ENCODE measurements around the gene METTL23. TPM values are rescaled to one million over a fixed set of nuclear protein-coding genes. Genes with fewer than 3 reads are reported as not detected.

The METTL23 gene
- total RNA-seq, 2 experiments from 2014 or later: 35.4 to 37.8 TPM

DNA sequence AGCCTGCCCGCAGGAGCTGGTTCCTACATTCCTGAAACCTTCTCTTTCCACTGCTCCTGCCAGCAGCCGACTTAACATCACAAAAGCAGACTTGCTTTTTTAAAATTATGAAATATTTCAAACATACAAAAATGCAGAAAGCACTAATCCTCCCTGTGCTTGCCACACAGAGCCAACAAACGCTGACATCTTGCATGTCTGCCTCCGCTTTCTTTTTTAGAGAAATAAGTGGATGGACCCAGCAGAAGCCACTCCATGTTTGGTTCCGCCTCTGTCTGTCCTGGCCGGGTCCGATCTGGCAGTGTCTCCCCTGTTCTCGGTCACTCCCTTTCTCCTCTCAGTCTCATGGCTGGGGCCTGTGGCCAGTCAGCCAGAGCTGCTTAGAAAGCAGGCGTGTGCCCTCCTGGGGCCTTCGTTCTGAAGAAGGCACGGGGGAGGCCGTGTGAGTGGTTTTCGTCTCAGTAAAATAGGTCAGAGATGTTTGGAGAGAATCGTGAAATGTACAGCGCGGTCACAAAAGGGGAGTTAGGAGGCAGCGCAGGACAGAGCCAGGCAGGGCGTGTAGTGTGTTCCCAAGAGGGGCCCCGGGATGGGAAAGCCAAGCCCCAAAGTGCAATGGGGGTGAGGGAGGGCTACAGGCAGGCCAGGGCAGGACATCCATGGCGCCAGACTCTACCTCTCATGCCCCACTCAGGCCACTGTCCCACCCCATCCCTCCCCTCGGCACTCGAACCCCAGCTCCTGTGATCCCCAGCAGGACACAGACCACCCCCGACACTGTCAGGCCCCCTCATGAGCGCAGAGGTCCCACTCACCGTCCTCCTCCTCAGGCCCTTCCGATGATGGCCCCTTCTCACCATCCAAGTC lies 39.1 kb upstream of the METTL23 start:
- intact Hi-C loops (cut with DNase I, micrococcal nuclease): no loop called here
- no peak overlapping the region for H3K27ac Mint-ChIP-seq
- H3K4me3 ChIP-seq (ENCODE audit: low read length): no peak overlapping the region
- H3K9me3 ChIP-seq (ENCODE audit: control insufficient read depth in 1 of 2, insufficient read depth in 1 of 2, low read length in 2 of 2): no peaks in the 10 kb centered on the region
- H3K4me1 ChIP-seq (ENCODE audit: insufficient read depth, low read length): peaks cover 8% of the 10 kb centered on the region
- ATAC-seq (ENCODE audit: poor library complexity) (no peak), DNase-seq (no peak)
- no peaks in the 10 kb centered on the region for H3K4me1 Mint-ChIP-seq (ENCODE audit: low read depth)
- TF ChIP-seq, protein P1, sequence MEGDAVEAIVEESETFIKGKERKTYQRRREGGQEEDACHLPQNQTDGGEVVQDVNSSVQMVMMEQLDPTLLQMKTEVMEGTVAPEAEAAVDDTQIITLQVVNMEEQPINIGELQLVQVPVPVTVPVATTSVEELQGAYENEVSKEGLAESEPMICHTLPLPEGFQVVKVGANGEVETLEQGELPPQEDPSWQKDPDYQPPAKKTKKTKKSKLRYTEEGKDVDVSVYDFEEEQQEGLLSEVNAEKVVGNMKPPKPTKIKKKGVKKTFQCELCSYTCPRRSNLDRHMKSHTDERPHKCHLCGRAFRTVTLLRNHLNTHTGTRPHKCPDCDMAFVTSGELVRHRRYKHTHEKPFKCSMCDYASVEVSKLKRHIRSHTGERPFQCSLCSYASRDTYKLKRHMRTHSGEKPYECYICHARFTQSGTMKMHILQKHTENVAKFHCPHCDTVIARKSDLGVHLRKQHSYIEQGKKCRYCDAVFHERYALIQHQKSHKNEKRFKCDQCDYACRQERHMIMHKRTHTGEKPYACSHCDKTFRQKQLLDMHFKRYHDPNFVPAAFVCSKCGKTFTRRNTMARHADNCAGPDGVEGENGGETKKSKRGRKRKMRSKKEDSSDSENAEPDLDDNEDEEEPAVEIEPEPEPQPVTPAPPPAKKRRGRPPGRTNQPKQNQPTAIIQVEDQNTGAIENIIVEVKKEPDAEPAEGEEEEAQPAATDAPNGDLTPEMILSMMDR (IDR thresholded peaks at IDR 0.05): no peak
- no peak overlapping the region for H3K4me3 Mint-ChIP-seq
- no peaks in the 10 kb centered on the region for H3K27me3 ChIP-seq (ENCODE audit: control insufficient read depth in 1 of 2, insufficient read depth in 2 of 2, low read length in 2 of 2)
- H3K27me3 Mint-ChIP-seq: no peaks in the 10 kb centered on the region
- ChIA-PET CTCF (no interaction called here), POLR2A (no interaction called here)
- no peaks in the 10 kb centered on the region for H3K9me3 Mint-ChIP-seq
- H3K36me3 ChIP-seq (ENCODE audit: insufficient read depth, low read length): no peaks in the 10 kb centered on the region
- no peak overlapping the region for H3K27ac ChIP-seq (ENCODE audit: low read depth in 1 of 2, low read length in 2 of 2)
- H3K36me3 Mint-ChIP-seq (ENCODE audit: low read depth): no peaks in the 10 kb centered on the region

DNA sequence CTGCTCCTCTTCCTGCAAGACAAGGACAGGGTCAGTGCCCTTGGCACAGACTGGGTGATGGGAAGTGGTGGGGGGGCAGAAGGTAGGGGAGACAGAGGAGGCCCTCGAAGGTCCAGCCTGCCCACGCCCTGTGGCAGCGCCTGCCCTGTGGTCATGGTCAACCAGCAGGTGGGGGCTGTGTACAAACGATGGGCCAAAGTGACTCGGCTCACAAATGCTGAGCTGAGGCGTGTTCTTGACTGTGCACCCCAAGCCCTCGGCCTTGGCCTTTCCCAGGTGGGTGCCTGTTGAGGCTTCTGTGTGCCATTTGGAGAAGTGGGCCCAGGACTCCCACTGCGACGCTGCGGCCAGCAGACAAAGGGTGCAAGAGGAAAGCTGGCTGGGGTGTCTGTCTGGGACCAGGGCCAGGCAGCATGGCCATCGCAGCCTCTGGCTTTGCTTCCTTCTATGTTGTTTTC lies 38.4 kb upstream of the METTL23 start:
- TF ChIP-seq, protein P1 (IDR thresholded peaks at IDR 0.05): no peak
- DNase-seq: no peak
- ChIA-PET CTCF (no interaction called here), POLR2A (interaction anchor here (0.8 kb wide), 1 partner anchor 17 kb away, joined by 3 read pairs; no protein-coding TSS in a partner anchor)
- Histone ChIP-seq H3K9me3 (ENCODE audit: control insufficient read depth in 1 of 2, insufficient read depth in 1 of 2, low read length in 2 of 2) (no peaks in the 10 kb centered on the region), H3K27ac (ENCODE audit: low read depth in 1 of 2, low read length in 2 of 2) (no peak overlapping the region), H3K36me3 (ENCODE audit: insufficient read depth, low read length) (no peaks in the 10 kb centered on the region), H3K4me1 (ENCODE audit: insufficient read depth, low read length) (peaks cover 1% of the 10 kb centered on the region), H3K4me3 (ENCODE audit: low read length) (no peak overlapping the region), H3K27me3 (ENCODE audit: control insufficient read depth in 1 of 2, insufficient read depth in 2 of 2, low read length in 2 of 2) (no peaks in the 10 kb centered on the region)
- ATAC-seq (ENCODE audit: poor library complexity): no peak
- no peaks in the 10 kb centered on the region for H3K4me1 Mint-ChIP-seq (ENCODE audit: low read depth)
- H3K27ac Mint-ChIP-seq: no peak overlapping the region
- no peaks in the 10 kb centered on the region for H3K27me3 Mint-ChIP-seq
- intact Hi-C loops (cut with DNase I, micrococcal nuclease): no loop called here
- no peaks in the 10 kb centered on the region for H3K9me3 Mint-ChIP-seq
- no peaks in the 10 kb centered on the region for H3K36me3 Mint-ChIP-seq (ENCODE audit: low read depth)
- no peak overlapping the region for H3K4me3 Mint-ChIP-seq

DNA sequence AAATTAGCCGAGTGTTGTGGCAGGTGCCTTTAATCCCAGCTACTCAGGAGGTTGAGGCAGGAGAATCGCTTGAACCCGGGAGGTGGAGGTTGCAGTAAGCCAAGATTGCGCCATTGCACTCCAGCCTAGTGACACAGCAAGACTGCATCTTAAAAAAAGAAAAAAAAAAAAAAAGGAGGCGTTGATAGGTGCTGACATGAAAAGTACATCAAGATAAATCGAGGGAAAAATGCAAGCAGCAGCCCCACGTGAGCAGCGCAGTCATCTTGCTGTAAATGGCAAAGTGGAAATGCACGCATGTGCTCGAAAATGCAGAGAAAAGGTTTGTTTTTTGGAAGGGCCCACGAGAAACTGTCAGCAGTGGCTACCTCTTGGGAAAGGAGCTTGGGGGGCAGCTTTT lies 36.8 kb upstream of the METTL23 start:
- POLR2A ChIA-PET: no interaction called here
- ATAC-seq (ENCODE audit: poor library complexity) (no peak), DNase-seq (no peak)
- TF ChIP-seq, protein P1 (IDR thresholded peaks at IDR 0.05): no peak
- Mint-ChIP-seq H3K9me3 (no peaks in the 10 kb centered on the region), H3K36me3 (ENCODE audit: low read depth) (no peaks in the 10 kb centered on the region), H3K27ac (no peak overlapping the region), H3K4me1 (ENCODE audit: low read depth) (no peaks in the 10 kb centered on the region), H3K27me3 (no peaks in the 10 kb centered on the region), H3K4me3 (no peak overlapping the region)
- no peaks in the 10 kb centered on the region for H3K36me3 ChIP-seq (ENCODE audit: insufficient read depth, low read length)
- no peak overlapping the region for H3K27ac ChIP-seq (ENCODE audit: low read depth in 1 of 2, low read length in 2 of 2)
- no peaks in the 10 kb centered on the region for H3K9me3 ChIP-seq (ENCODE audit: control insufficient read depth in 1 of 2, insufficient read depth in 1 of 2, low read length in 2 of 2)
- H3K27me3 ChIP-seq (ENCODE audit: control insufficient read depth in 1 of 2, insufficient read depth in 2 of 2, low read length in 2 of 2): no peaks in the 10 kb centered on the region
- H3K4me1 ChIP-seq (ENCODE audit: insufficient read depth, low read length): no peaks in the 10 kb centered on the region
- H3K4me3 ChIP-seq (ENCODE audit: low read length): no peak overlapping the region
- CTCF ChIA-PET: interaction anchor here (0.8 kb wide), 1 partner anchor 8 kb away, joined by 3 read pairs; no protein-coding TSS in a partner anchor
- intact Hi-C loops (cut with DNase I, micrococcal nuclease): no loop called here
